ENCODE measurements around the gene TGM2. TPM values are rescaled to one million over a fixed set of nuclear protein-coding genes. Genes with fewer than 3 reads are reported as not detected.

Gene TGM2
- total RNA-seq, 2 experiments from 2014 or later, result 0.06 to 0.27 TPM

DNA sequence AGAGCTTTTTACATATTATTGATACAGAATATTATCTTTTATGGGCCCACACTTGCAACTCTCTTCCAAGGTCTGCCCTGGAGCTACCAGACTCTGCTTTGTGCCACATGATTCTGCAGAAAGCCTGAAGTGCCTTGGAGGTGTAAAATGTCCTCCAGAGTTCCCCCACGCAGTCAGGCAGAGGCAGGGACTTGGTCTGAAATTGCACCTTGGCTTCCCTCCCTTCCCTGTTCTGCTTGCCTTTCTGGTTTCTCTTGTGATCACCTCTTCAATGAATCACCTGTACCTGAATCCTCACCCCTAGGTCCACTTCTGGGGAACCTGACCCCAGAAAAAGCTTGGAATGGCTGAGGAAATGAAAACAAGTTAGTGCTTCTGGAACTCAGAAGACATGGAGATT, 43.0 kb upstream of the TGM2 start:
- no peaks in the 10 kb centered on the region for H3K9me3 ChIP-seq (ENCODE audit: control insufficient read depth in 1 of 2, insufficient read depth in 1 of 2, low read length in 2 of 2)
- no peaks in the 10 kb centered on the region for H3K9me3 Mint-ChIP-seq
- TF ChIP-seq, protein P1, sequence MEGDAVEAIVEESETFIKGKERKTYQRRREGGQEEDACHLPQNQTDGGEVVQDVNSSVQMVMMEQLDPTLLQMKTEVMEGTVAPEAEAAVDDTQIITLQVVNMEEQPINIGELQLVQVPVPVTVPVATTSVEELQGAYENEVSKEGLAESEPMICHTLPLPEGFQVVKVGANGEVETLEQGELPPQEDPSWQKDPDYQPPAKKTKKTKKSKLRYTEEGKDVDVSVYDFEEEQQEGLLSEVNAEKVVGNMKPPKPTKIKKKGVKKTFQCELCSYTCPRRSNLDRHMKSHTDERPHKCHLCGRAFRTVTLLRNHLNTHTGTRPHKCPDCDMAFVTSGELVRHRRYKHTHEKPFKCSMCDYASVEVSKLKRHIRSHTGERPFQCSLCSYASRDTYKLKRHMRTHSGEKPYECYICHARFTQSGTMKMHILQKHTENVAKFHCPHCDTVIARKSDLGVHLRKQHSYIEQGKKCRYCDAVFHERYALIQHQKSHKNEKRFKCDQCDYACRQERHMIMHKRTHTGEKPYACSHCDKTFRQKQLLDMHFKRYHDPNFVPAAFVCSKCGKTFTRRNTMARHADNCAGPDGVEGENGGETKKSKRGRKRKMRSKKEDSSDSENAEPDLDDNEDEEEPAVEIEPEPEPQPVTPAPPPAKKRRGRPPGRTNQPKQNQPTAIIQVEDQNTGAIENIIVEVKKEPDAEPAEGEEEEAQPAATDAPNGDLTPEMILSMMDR (IDR thresholded peaks at IDR 0.05), result no peak
- H3K36me3 Mint-ChIP-seq (ENCODE audit: low read depth), result no peaks in the 10 kb centered on the region
- H3K27me3 Mint-ChIP-seq, result peaks cover 8% of the 10 kb centered on the region
- H3K27ac Mint-ChIP-seq, result no peak overlapping the region
- H3K4me3 ChIP-seq (ENCODE audit: low read length), result no peak overlapping the region
- no peak overlapping the region for H3K27ac ChIP-seq (ENCODE audit: low read depth in 1 of 2, low read length in 2 of 2)
- peaks cover 2 to 6% of the 10 kb centered on the region in 2 experiments for H3K27me3 ChIP-seq (ENCODE audit: control insufficient read depth in 1 of 2, insufficient read depth in 2 of 2, low read length in 2 of 2)
- H3K36me3 ChIP-seq (ENCODE audit: insufficient read depth, low read length), result no peaks in the 10 kb centered on the region
- H3K4me1 ChIP-seq (ENCODE audit: insufficient read depth, low read length), result no peaks in the 10 kb centered on the region
- no peaks in the 10 kb centered on the region for H3K4me1 Mint-ChIP-seq (ENCODE audit: low read depth)
- POLR2A ChIA-PET, result no interaction called here
- intact Hi-C loops (cut with DNase I, micrococcal nuclease), result no loop called here
- DNase-seq (no peak), ATAC-seq (ENCODE audit: poor library complexity) (no peak)
- no peak overlapping the region for H3K4me3 Mint-ChIP-seq
- CTCF ChIA-PET, result interaction anchor here (0.8 kb wide), 1 partner anchor 13 kb away, joined by 3 read pairs; no protein-coding TSS in a partner anchor

DNA sequence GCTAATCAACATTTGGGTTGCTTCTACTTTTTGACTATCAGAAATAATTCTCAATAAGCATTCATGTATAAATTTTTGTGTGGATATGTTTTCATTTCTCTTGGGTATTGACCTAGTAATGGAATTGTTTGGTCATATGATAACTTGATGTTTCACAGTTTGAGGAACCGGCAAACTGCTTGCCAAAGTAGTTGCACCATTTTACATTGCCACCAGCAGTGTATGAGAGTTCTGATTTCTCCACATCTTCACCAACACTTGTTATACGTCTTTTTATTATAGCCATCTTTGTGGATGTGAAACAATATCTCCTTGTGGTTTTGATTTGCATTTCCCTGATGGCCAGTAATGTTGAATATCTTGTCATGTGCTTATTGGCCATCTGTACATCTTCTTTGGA, 42.6 kb upstream of the TGM2 start:
- no peaks in the 10 kb centered on the region for H3K36me3 Mint-ChIP-seq (ENCODE audit: low read depth)
- Histone ChIP-seq H3K27me3 (ENCODE audit: control insufficient read depth in 1 of 2, insufficient read depth in 2 of 2, low read length in 2 of 2) (peaks cover 2 to 6% of the 10 kb centered on the region in 2 experiments), H3K4me3 (ENCODE audit: low read length) (no peak overlapping the region), H3K36me3 (ENCODE audit: insufficient read depth, low read length) (no peaks in the 10 kb centered on the region), H3K27ac (ENCODE audit: low read depth in 1 of 2, low read length in 2 of 2) (no peak overlapping the region), H3K9me3 (ENCODE audit: control insufficient read depth in 1 of 2, insufficient read depth in 1 of 2, low read length in 2 of 2) (no peaks in the 10 kb centered on the region), H3K4me1 (ENCODE audit: insufficient read depth, low read length) (no peaks in the 10 kb centered on the region)
- intact Hi-C loops (cut with DNase I, micrococcal nuclease), result no loop called here
- no peak overlapping the region for H3K27ac Mint-ChIP-seq
- no peaks in the 10 kb centered on the region for H3K9me3 Mint-ChIP-seq
- H3K4me1 Mint-ChIP-seq (ENCODE audit: low read depth), result no peaks in the 10 kb centered on the region
- ATAC-seq (ENCODE audit: poor library complexity), result no peak
- no peak for DNase-seq
- TF ChIP-seq, protein P1 (IDR thresholded peaks at IDR 0.05), result no peak
- ChIA-PET CTCF (interaction anchor here (0.8 kb wide), 1 partner anchor 14 kb away, joined by 3 read pairs; no protein-coding TSS in a partner anchor), POLR2A (no interaction called here)
- H3K4me3 Mint-ChIP-seq, result no peak overlapping the region
- H3K27me3 Mint-ChIP-seq, result peaks cover 8% of the 10 kb centered on the region

DNA sequence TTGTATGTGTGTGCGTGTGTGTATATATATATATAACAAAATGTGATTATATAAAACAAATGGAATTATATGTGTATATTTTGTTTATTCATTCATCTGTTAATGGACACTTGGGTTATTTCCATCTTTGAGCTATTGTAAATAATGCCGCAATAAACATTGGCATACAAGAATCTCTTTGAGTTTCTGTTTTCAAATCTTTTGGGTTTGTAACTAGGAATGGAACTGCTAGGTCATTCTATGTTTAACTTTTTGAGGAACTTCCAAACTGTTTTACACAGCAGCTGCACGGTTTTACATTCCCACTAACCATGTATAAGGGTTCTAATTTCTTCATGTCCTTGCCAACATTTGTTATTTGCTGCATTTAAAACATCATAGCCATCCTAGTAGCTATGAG, 39.9 kb upstream of the TGM2 start:
- no peaks in the 10 kb centered on the region for H3K4me1 ChIP-seq (ENCODE audit: insufficient read depth, low read length)
- Mint-ChIP-seq H3K27me3 (peaks cover 19% of the 10 kb centered on the region), H3K27ac (no peak overlapping the region), H3K36me3 (ENCODE audit: low read depth) (no peaks in the 10 kb centered on the region), H3K4me3 (no peak overlapping the region), H3K9me3 (no peaks in the 10 kb centered on the region), H3K4me1 (ENCODE audit: low read depth) (no peaks in the 10 kb centered on the region)
- ChIA-PET POLR2A (no interaction called here), CTCF (no interaction called here)
- ATAC-seq (ENCODE audit: poor library complexity), result no peak
- intact Hi-C loops (cut with DNase I, micrococcal nuclease), result no loop called here
- TF ChIP-seq, protein P1 (IDR thresholded peaks at IDR 0.05), result no peak
- H3K27ac ChIP-seq (ENCODE audit: low read depth in 1 of 2, low read length in 2 of 2), result no peak overlapping the region
- peaks cover 2 to 6% of the 10 kb centered on the region in 2 experiments for H3K27me3 ChIP-seq (ENCODE audit: control insufficient read depth in 1 of 2, insufficient read depth in 2 of 2, low read length in 2 of 2)
- H3K9me3 ChIP-seq (ENCODE audit: control insufficient read depth in 1 of 2, insufficient read depth in 1 of 2, low read length in 2 of 2), result no peaks in the 10 kb centered on the region
- no peak overlapping the region for H3K4me3 ChIP-seq (ENCODE audit: low read length)
- no peaks in the 10 kb centered on the region for H3K36me3 ChIP-seq (ENCODE audit: insufficient read depth, low read length)
- DNase-seq, result no peak

Data from CD4-positive, alpha-beta T cell (primary cell).